Germinal center (tissue), 1 donor: ENCODE measurements around the gene LY6G6F.
"Not testable (repeated sequence)": the region's sequence is repeated elsewhere in the genome, so short reads cannot be mapped to it uniquely, and the experiment has no call there.

Source experiments
- DNase-seq: peaks from one replicate; pipeline ENCODE4 v3.0.0; 2012; ENCODE audit warnings: mixed read lengths, low spot score

Gene LY6G6F

GRCh38 chr6:31702819-31703716 lies 3.6 kb upstream of the LY6G6F start, which contains the start of gene ABHD16A:
ABHD16A (minus strand) TSS chr6:31703324; CDS start chr6:31703281, 43 bp downstream.
- DNase-seq: peak; percentile 99

- DNase-seq: no peak
These were observed 735 bp upstream of the LY6G6F start for GRCh38 chr6:31705931-31706330.

- DNase-seq: no peak
These were observed 1.0 kb downstream of the LY6G6F start for GRCh38 chr6:31707701-31708100.

- DNase-seq: no peak
These were observed 1.6 kb downstream of the LY6G6F start for GRCh38 chr6:31708224-31708623.

DNA sequence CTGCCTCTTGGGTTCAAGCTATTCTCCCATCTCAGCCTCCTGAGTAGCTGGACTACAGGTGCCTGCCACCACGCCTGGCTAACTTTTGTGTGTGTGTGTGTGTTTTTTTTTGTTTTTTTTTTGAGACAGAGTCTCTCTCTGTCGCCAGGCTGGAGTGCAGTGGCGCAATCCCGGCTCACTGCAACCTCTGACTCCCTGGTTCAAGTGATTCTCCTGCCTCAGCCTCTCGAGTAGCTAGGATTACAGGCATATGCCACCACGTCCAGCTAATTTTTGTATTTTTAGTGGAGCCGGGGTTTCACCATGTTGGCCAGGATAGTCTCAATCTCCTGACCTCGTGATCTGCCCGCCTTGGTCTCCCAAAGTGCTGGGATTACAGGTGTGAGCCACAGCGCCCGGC lies 2.5 kb downstream of the LY6G6F start:
- not testable (repeated sequence) for DNase-seq

- no peak for DNase-seq
These were observed 4.0 kb downstream of the LY6G6F start for GRCh38 chr6:31710523-31711219.

- DNase-seq: no peak
These were observed 4.6 kb downstream of the LY6G6F start for GRCh38 chr6:31711233-31711632.

- DNase-seq: no peak
These were observed 5.6 kb downstream of the LY6G6F start for GRCh38 chr6:31712296-31712695.

DNA sequence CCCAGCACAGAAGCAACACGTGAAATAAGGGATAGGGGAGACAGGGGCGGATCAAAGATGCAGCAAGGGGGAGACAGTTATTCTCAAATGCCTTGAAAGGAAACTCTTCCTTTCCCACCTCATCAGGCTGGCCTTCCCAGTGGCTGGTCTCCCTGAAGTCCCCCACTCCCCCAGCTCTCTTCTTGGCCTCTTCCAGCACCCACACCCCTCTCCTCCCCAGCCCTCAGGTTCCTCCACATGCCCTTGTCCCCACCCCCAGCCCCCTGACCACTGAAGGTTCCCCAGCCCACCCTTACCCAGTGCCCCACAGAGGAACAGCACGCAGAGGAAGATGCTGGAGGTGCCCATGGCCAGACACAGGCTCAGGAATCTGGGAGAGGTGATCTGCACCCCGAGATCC lies 6.8 kb downstream of the LY6G6F start:
- DNase-seq: no peak

DNA sequence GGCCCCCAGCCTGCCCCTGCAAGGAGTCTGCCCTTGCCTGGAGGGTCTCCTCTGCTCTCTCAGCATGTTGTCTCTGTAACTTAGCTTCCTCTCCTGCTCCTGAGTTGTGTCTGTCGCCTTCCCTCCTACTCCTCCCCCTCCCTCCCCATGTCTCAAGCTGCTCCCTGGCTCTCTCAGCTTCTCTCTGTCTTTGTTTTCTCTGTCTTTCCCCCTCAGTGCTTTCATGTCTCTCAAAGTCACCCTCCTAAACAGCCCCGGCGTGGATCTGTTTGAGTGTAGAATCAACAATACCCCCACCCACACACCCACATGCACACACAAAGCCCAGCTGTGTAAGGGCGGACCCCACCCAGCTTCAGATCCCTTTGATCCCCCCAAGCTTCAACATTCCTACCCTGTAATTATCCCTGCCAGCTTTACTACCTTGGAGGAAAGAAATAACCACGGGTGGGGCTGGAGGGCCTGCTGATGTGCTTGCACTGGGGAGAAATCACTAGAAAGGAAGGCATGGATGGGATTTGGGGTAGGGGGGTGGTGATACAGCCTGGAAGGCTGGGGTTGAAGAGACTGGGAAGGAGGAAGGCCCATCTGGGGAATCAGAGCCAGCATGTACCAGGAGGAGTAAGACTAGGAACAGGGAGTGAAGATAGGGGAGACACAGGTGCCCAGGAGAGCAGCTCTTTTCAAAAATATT lies 7.5 kb downstream of the LY6G6F start:
- DNase-seq: no peak

GRCh38 chr6:31715022-31715958 lies 8.6 kb downstream of the LY6G6F start, which contains the start of gene LY6G6D:
LY6G6D (plus strand) TSS chr6:31715348; CDS start chr6:31715356, 8 bp downstream.
- DNase-seq: no peak

DNA sequence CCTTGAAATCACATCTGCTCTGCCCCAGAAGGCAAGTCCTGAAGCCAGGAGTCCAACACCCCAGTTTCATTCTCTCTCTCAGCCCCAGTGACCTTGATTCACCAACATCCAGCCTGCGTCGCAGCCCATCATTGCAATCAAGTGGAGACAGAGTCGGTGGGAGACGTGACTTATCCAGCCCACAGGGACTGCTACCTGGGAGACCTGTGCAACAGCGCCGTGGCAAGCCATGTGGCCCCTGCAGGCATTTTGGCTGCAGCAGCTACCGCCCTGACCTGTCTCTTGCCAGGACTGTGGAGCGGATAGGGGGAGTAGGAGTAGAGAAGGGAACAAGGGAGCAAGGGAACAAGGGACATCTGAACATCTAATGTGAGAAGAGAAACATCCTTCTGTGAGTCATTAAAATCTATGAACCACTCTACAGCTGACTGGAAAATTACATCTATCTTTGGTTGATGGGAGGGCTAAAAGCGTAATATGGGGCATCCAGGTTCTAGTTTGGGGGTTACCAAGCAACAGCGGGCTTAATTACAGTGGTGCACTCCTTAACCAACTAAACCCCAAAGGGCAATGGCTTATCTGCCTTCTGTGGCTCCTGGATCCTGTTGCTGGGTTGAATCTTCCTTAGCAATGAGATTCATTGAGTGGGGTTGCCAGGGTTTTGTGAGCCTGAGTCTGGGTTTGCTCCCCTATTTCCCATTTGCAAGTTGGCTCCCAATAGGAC lies 11.0 kb downstream of the LY6G6F start:
- DNase-seq: no peak

- DNase-seq: no peak
These were observed 11.6 kb downstream of the LY6G6F start for GRCh38 chr6:31718265-31718664.

DNA sequence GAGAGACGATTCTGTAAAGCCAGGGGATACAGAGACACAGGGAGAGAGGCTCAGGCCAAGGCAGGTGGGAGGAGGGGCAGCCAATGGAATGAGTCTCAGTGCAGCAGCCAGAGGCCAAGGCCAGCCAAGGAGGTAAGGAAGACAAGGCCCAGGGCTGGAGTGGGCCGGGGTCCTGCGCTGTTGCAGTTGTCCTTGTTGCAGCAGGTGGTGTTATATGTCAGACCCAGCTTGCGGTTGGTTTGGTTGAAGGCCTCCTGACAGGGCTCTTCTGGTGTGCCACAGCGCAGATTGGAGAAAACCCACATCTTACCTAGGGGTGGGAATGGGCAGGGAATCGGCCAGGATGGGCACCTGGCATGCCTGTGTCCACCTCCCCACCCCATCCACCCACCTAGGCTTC lies 12.3 kb downstream of the LY6G6F start:
- no peak for DNase-seq

- no peak for DNase-seq
These were observed 13.6 kb downstream of the LY6G6F start for GRCh38 chr6:31720196-31720770.

GRCh38 chr6:31721351-31722020 lies 14.8 kb downstream of the LY6G6F start, which contains the start of gene LY6G6C:
LY6G6C (minus strand) TSS chr6:31721746; CDS start chr6:31721679, 67 bp downstream.
- DNase-seq: no peak

DNA sequence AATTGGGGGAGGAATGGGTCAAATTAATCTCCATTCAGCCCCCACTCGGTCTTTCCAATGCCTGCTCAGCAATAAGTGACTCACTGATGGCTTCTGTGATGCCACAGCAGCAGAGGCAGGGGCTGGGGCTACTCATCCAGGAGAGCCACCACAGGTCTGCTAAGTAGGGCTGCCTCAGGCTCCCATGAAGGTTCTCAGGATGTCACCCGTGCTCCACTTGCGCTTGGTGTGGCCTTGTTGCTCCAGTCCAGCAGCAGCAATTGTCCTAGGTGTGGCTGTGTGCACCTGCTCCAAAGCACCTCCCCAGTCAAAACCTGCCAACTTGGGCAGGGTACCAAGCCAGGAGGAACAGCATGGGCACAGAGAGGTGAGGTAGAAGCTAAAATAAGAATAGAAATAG lies 15.5 kb downstream of the LY6G6F start:
- no peak for DNase-seq

GRCh38 chr6:31723245-31723979 lies 16.7 kb downstream of the LY6G6F start, which contains the start of gene MPIG6B:
MPIG6B (plus strand) TSS chr6:31723373; CDS start chr6:31723384, 11 bp downstream.
- no peak for DNase-seq
